ENCODE measurements around the gene NRIP3.

The NRIP3 gene

DNA sequence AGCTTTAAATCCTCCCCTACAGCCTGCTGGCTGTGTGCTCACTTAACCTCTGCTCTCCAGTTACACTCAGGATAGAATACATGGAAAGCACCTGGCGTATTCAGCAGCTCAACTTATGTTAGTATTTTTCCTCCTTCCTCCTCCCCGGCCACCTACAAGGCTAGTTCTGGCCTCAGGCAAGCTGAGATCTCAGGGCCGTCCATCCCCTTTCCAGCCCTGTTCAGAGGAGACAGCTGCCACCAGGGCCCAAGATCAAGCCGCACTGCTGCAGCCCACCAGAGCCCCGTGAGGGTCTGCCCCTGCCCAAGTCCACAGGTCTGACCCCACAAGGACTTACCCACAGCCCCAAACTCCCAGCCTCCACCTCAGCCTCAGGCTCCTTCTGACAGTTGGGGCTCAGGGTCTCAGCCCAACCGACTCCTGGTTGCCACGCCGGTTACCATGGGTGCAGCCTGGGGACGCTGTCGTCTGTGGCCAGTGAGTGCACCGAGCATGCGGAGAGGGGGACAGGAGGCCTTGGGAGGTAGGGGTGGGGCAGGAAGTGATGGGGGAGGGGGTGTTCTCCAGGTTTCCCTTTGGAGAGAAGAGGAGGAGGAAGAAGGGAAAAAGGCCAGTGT lies 71.1 kb downstream of the NRIP3 start, which contains the start of gene C11orf16:
TSS of gene C11orf16 (minus strand) at position 384 of the 617 bp plus-strand sequence. CDS start 639 bp downstream, outside the sequence.
- DNase-seq (ENCODE audit: low read depth in 2 of 2): no peak

All from stimulated activated CD8-positive, alpha-beta memory T cell treated with anti-CD3 and anti-CD28 coated beads, Interleukin-7, amount 100 ng/mL, for 4 hours (primary cell).